Endothelial cell of umbilical vein (primary cell): Measurements from ENCODE around the gene PDPN. TPM values are rescaled to one million over a fixed set of nuclear protein-coding genes. Genes with fewer than 3 reads are reported as not detected.

Source experiments
- BruUV-seq: library from RNA; stranded (reverse); fragments of 400-500 nt; replicated peaks from 2 replicates; lab custom pipeline; 2021; lab: Mats Ljungman, UMichigan
- CTCF ChIA-PET: fragments of 300-600, 350-600 bp; sonication (Branson Sonifier 250); formaldehyde crosslinking; loops from one replicate; lab custom pipeline; 2021; ENCODE audit warnings: antibody characterized with exemption, inconsistent platforms; lab: Charles Lee
- POLR2A ChIA-PET: fragments of 300-600, 350-600 bp; sonication (Branson Sonifier 250); formaldehyde crosslinking; loops from one replicate; lab custom pipeline; 2021; ENCODE audit warnings: antibody characterized with exemption, inconsistent platforms; lab: Charles Lee
- DNase-seq: peaks from one replicate; pipeline ENCODE4 v3.0.0-alpha.2; 2011; ENCODE audit warnings: low read depth, low spot score
- FAIRE-seq: peaks from 2 replicates; lab custom pipeline; 2011; peaks lifted over from hg19 to GRCh38; lab: Jason Lieb, UNC
- H2AFZ ChIP-seq: 2 replicates; pipeline ENCODE4 v1.6.0; 2012; ENCODE audit warnings: low read depth, low read length, control low read depth, inconsistent platforms
- H3K27ac ChIP-seq: 2 replicates; pipeline ENCODE4 v1.5.1; 2011; ENCODE audit warnings: low read depth, mild to moderate bottlenecking, control low read depth, low read length, moderate library complexity; ENCODE audit not compliant: insufficient read depth
- H3K27me3 ChIP-seq, 2 experiments: 2 replicates each; pipeline versions ENCODE4 v1.6.0 to v1.6.1; 2011; ENCODE audit warnings: low read length in 2 of 2, mixed read lengths in 1 of 2; ENCODE audit not compliant: control insufficient read depth in 2 of 2, insufficient read depth in 2 of 2
- H3K36me3 ChIP-seq, 2 experiments: 2 replicates in 1 of 2; 3 replicates in 1 of 2; pipeline ENCODE4 v1.5.1; 2011; ENCODE audit warnings: low read length in 2 of 2, mild to moderate bottlenecking in 1 of 2, moderate library complexity in 1 of 2; ENCODE audit not compliant: control insufficient read depth in 2 of 2, insufficient read depth in 2 of 2; ENCODE audit errors: extremely low read depth in 1 of 2
- H3K4me1 ChIP-seq: 3 replicates; pipeline ENCODE4 v1.5.1; 2011; ENCODE audit warnings: mild to moderate bottlenecking, low read length; ENCODE audit not compliant: control insufficient read depth, insufficient read depth; ENCODE audit errors: extremely low read depth
- H3K4me2 ChIP-seq: 2 replicates; pipeline ENCODE4 v1.6.1; 2011; ENCODE audit warnings: low read length, control low read depth, mixed read lengths; ENCODE audit not compliant: insufficient read depth
- H3K4me3 ChIP-seq, 3 experiments: fragments of 200-600 bp in 1 of 3; sonication (generic), shearing (Covaris generic) in 1 of 3; replicated peaks in 1 of 3; 2 replicates each; pipeline ENCODE4 v1.5.1; 2011 to 2016; ENCODE audit warnings: control low read depth in 3 of 3, low read length in 3 of 3, mild to moderate bottlenecking in 2 of 3, inconsistent platforms in 1 of 3, low read depth in 1 of 3, moderate library complexity in 1 of 3; ENCODE audit not compliant: insufficient read depth in 1 of 3
- H3K79me2 ChIP-seq: 2 replicates; pipeline ENCODE4 v1.6.0; 2012; ENCODE audit warnings: low read length, inconsistent platforms; ENCODE audit not compliant: control insufficient read depth, insufficient read depth
- H3K9ac ChIP-seq: replicated peaks from 2 replicates; pipeline ENCODE3; 2011; ENCODE audit warnings: low read length, control low read depth; ENCODE audit not compliant: insufficient read depth; ENCODE audit errors: extremely low read depth
- H3K9me1 ChIP-seq: replicated peaks from 3 replicates; pipeline ENCODE4 v1.6.0; 2011; ENCODE audit warnings: mild to moderate bottlenecking, low read length; ENCODE audit not compliant: control insufficient read depth, insufficient read depth; ENCODE audit errors: extremely low read depth
- H3K9me3 ChIP-seq: replicated peaks from 2 replicates; pipeline ENCODE4 v1.5.1; 2012; ENCODE audit warnings: low read length, inconsistent platforms; ENCODE audit not compliant: control insufficient read depth, insufficient read depth
- H4K20me1 ChIP-seq: replicated peaks from 2 replicates; pipeline ENCODE3; 2011; ENCODE audit warnings: mild to moderate bottlenecking, low read length; ENCODE audit not compliant: control insufficient read depth, insufficient read depth; ENCODE audit errors: extremely low read depth
- EZH2 ChIP-seq: IDR thresholded peaks from 2 replicates; pipeline ENCODE4 v1.6.1; 2012; ENCODE audit warnings: borderline replicate concordance, low read depth, mild to moderate bottlenecking, moderate library complexity, low read length, inconsistent platforms; ENCODE audit not compliant: severe bottlenecking
- FOS ChIP-seq: IDR thresholded peaks from 2 replicates; pipeline ENCODE4 v1.6.1; 2011; ENCODE audit warnings: mild to moderate bottlenecking, low read length, moderate library complexity, borderline replicate concordance; ENCODE audit not compliant: insufficient read depth
- GATA2 ChIP-seq: IDR thresholded peaks from 2 replicates; pipeline ENCODE4 v1.7.0; 2011; ENCODE audit warnings: low read depth, mild to moderate bottlenecking, moderate library complexity, mixed read lengths, low read length; ENCODE audit not compliant: insufficient read length, insufficient read depth
- JUN ChIP-seq: IDR thresholded peaks from 2 replicates; pipeline ENCODE4 v1.6.1; 2011; ENCODE audit warnings: borderline replicate concordance, low read depth; ENCODE audit not compliant: insufficient read length, insufficient read depth
- MAX ChIP-seq: IDR thresholded peaks from 2 replicates; pipeline ENCODE4 v1.6.1; 2011; ENCODE audit not compliant: insufficient read depth, insufficient read length
- MYC ChIP-seq: IDR thresholded peaks from one replicate; pipeline ENCODE4 v1.6.1; 2011; ENCODE audit warnings: mild to moderate bottlenecking, low read depth, low read length
- POLR2A ChIP-seq: IDR thresholded peaks from 2 replicates; pipeline ENCODE4 v1.6.1; 2012; ENCODE audit warnings: low read depth, mild to moderate bottlenecking, control low read depth, low read length
- POLR2AphosphoS5 ChIP-seq: IDR thresholded peaks from 2 replicates; pipeline ENCODE4 v1.6.1; 2012; ENCODE audit warnings: low read depth, mild to moderate bottlenecking, control low read depth, low read length, moderate library complexity; ENCODE audit not compliant: insufficient read depth
- dilution Hi-C: fragments of 300-500 bp; cut with MboI; formaldehyde crosslinking; loops from one replicate; pipeline ENCODE4 v1.15.0; 2019; ENCODE audit warnings: low sequenced_read_pairs; ENCODE audit not compliant: extremely low pct_ligation_motif_present
- intact Hi-C: fragments of 100-400 bp; cut with micrococcal nuclease; formaldehyde crosslinking; loops from one replicate; pipeline ENCODE4 v1.10.0; 2022
- polyA plus RNA-seq, 4 experiments: library from polyadenylated mRNA; depleted of rRNA in 3 of 4; stranded (reverse) in 3 of 4; unstranded in 1 of 4; fragments of >200 nt; gene quantifications; 2 replicates each; pipeline versions ENCODE4 v1.2.1 to v1.2.3, GENCODE V29; 2011 to 2012; ENCODE audit warnings: missing spikeins in 1 of 4
- total RNA-seq: library from RNA; stranded (reverse); gene quantifications from 2 replicates; pipeline ENCODE4 v1.2.3, GENCODE V29; 2021
- TF ChIP-seq, protein P1 (sequence below), 2 donors: IDR thresholded peaks; 1 replicate in 1 of 2; 2 replicates in 1 of 2; pipeline ENCODE4 v1.5.1; 2011; ENCODE audit warnings: low read length in 2 of 2, mild to moderate bottlenecking in 2 of 2, moderate library complexity in 2 of 2, control low read depth in 1 of 2, inconsistent platforms in 1 of 2, low read depth in 1 of 2; ENCODE audit not compliant: insufficient read depth in 1 of 2; ENCODE audit errors: extremely low read depth in 1 of 2

PDPN gene
- total and polyA plus RNA-seq, 2 donors (not counting 3 experiments of a cell fraction or from before 2014, with no cell fraction given): not detected

- dilution Hi-C loops: no loop called here
- intact Hi-C loops: no loop called here
These were observed 2.4 kb downstream of the PDPN start for GRCh38 chr1:13586001-13586400.

More at GRCh38 chr1:13586001-13586400, 2.4 kb downstream of the PDPN start:
- H3K4me2 ChIP-seq: no peak overlapping the region
- no peak overlapping the region for H2AFZ ChIP-seq
- no peaks in the 10 kb centered on the region for H3K9me3 ChIP-seq
- no peaks in the 10 kb centered on the region for H3K27me3 ChIP-seq
- ChIA-PET CTCF (no interaction called here), POLR2A (interaction anchor here (0.7 kb wide), 1 partner anchor 195 kb away, joined by 6 read pairs; no protein-coding TSS in a partner anchor)
- no TSS peak for BruUV-seq
- FAIRE-seq (no peak), DNase-seq (no peak)
- H3K27ac ChIP-seq: no peak overlapping the region
- H3K36me3 ChIP-seq: no peaks in the 10 kb centered on the region
- no peaks in the 10 kb centered on the region for H3K9me1 ChIP-seq
- H4K20me1 ChIP-seq: no peaks in the 10 kb centered on the region
- TF ChIP-seq POLR2A (no peak), FOS (no peak), MYC (no peak), JUN (no peak), GATA2 (no peak), POLR2AphosphoS5 (no peak), EZH2 (no peak), MAX (no peak)
- TF ChIP-seq, protein P1, sequence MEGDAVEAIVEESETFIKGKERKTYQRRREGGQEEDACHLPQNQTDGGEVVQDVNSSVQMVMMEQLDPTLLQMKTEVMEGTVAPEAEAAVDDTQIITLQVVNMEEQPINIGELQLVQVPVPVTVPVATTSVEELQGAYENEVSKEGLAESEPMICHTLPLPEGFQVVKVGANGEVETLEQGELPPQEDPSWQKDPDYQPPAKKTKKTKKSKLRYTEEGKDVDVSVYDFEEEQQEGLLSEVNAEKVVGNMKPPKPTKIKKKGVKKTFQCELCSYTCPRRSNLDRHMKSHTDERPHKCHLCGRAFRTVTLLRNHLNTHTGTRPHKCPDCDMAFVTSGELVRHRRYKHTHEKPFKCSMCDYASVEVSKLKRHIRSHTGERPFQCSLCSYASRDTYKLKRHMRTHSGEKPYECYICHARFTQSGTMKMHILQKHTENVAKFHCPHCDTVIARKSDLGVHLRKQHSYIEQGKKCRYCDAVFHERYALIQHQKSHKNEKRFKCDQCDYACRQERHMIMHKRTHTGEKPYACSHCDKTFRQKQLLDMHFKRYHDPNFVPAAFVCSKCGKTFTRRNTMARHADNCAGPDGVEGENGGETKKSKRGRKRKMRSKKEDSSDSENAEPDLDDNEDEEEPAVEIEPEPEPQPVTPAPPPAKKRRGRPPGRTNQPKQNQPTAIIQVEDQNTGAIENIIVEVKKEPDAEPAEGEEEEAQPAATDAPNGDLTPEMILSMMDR (IDR thresholded peaks at IDR 0.05; ENCODE audit: extremely low read depth in 1 of 2, insufficient read depth in 1 of 2, low read depth in 1 of 2, low read length in 2 of 2): no peak
- no peak overlapping the region for H3K9ac ChIP-seq
- H3K4me1 ChIP-seq: no peaks in the 10 kb centered on the region
- H3K4me3 ChIP-seq: no peak overlapping the region
- no peaks in the 10 kb centered on the region for H3K79me2 ChIP-seq
